Right cardiac atrium (tissue), 5 donors: Measurements from ENCODE around the gene ARHGAP9. TPM values are rescaled to one million over a fixed set of nuclear protein-coding genes. Genes with fewer than 3 reads are reported as not detected.

ENCODE experiments used
- ATAC-seq, 2 donors: fragments of 200-7000 bp; cut with Tn5 transposase; one replicate each; pipeline versions ENCODE4 v1.8.0 to v1.9.1; 2020; ENCODE audit warnings: moderate library complexity in 2 of 2, mild to moderate bottlenecking in 1 of 2
- DNase-seq, 3 donors: peaks; one replicate each; pipeline ENCODE4 v3.0.0-alpha.2; 2020
- H3K27ac ChIP-seq: one replicate; pipeline ENCODE4 v1.5.1; 2013; ENCODE audit warnings: mild to moderate bottlenecking, low read length, control low read depth, moderate library complexity
- H3K27me3 ChIP-seq: one replicate; pipeline ENCODE4 v1.6.1; 2013; ENCODE audit not compliant: control insufficient read depth, insufficient read depth
- H3K4me1 ChIP-seq: one replicate; pipeline ENCODE4 v1.6.1; 2013; ENCODE audit warnings: low read length; ENCODE audit not compliant: control insufficient read depth, insufficient read depth
- H3K4me3 ChIP-seq: one replicate; pipeline ENCODE4 v1.5.1; 2013; ENCODE audit warnings: low read length, control low read depth
- H3K9me3 ChIP-seq: one replicate; pipeline ENCODE4 v1.6.1; 2013; ENCODE audit warnings: low read length; ENCODE audit not compliant: control insufficient read depth
- WGBS: extraction: QIAGEN DNeasy Blood & Tissue Kit; methylation state at CpG from one replicate; pipeline ENCODE4 v1.1.7; 2013; 5-methylcytosine and 5-hydroxymethylcytosine counted together
- intact Hi-C, 4 donors: fragments of 100-400 bp; cut with DNase I; formaldehyde crosslinking; loops; one replicate each; pipeline versions ENCODE4 v1.11.0 to v1.14.0; 2022 to 2023
- polyA plus RNA-seq: library from polyadenylated mRNA; stranded (reverse); fragments of 200-250 nt; gene quantifications from one replicate; pipeline ENCODE4 v1.2.3, GENCODE V29; 2013
- total RNA-seq, 4 donors: library from RNA; stranded (reverse); fragmentation: NEBNext Ultra II Directional; extraction: Animal tissue kit (Norgen Biotek cat#: 25700); gene quantifications; one replicate each; pipeline ENCODE4 v1.2.1, GENCODE V29; 2021
- donor health status: healthy with polysubstance abuse.
- donor health status: DM: no; HTN: yes; CAD: no.
- donor health status: DM: no; HTN: no; CAD: no.
- donor health status: DM: no; HTN: yes; CAD: no; lungs with severe emphysema.
- donor health status: DM: yes; HTN: yes; CAD: no.

ARHGAP9 gene
- total and polyA plus RNA-seq, 5 donors = 3.0 to 10.2 (median 6.0) TPM

DNA sequence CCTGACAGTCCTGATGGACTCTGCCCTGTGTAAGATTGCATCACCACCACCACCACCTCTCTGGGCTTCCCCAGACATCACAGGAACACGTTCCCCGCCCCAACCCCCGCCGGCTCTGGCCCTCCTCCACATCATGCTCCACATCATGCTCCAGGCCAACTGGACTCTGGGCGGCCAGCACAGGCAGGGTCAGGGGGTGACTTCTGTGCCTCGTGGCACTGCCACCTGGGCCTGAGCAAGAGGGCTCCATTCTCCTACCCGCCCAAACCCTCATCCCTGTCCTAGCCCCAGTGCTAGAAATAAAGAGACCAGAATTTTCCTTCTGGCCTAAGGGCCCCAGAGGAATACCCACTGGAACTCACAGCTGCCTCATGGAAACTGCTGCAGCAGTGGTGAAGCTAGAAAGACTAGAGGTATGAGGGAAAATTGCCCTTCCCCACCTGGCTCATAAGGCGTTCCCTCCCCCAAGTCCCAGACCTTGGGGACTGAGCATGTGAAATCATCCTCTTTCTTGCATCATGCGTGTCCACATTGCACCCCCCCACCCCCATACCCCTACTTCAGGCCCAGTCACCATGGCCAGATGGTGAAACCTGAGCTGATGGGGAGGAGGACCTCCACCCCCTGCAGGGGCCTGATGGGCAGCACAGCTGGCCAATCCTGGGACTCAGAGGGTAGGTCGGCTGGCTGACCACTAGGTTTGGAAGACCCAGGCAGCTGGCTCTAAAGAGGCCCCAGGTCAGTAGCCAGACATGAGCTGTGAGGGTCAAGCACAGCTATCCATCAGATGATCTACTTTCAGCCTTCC, 24.9 kb downstream of the ARHGAP9 start, which contains the start of gene INHBE:
Gene INHBE (plus strand): TSS at position 742 of the 808 bp plus-strand sequence. CDS start 230 bp downstream, outside the sequence.
- H3K4me1 ChIP-seq = no peaks in the 10 kb centered on the region
- no peak for ATAC-seq
- DNase-seq = peak in 1 of 3 donors; percentile 64
- H3K27me3 ChIP-seq = no peaks in the 10 kb centered on the region
- no peak within 1 kb of the TSS for H3K4me3 ChIP-seq
- no peak within 1 kb of the TSS for H3K27ac ChIP-seq
- WGBS = 61% methylated on average over 10 of the region's 10 CpGs
- no peaks in the 10 kb centered on the region for H3K9me3 ChIP-seq
- intact Hi-C loops = no loop called here

GRCh38 chr12:57454213-57454565, 25.5 kb downstream of the ARHGAP9 start:
- H3K27ac ChIP-seq = no peak overlapping the region
- WGBS = 94% methylated on average over 2 of the region's 2 CpGs
- H3K4me3 ChIP-seq = no peak overlapping the region
- no peaks in the 10 kb centered on the region for H3K9me3 ChIP-seq
- intact Hi-C loops = no loop called here
- DNase-seq (no peak), ATAC-seq (no peak)
- H3K4me1 ChIP-seq = no peaks in the 10 kb centered on the region
- H3K27me3 ChIP-seq = no peaks in the 10 kb centered on the region

DNA sequence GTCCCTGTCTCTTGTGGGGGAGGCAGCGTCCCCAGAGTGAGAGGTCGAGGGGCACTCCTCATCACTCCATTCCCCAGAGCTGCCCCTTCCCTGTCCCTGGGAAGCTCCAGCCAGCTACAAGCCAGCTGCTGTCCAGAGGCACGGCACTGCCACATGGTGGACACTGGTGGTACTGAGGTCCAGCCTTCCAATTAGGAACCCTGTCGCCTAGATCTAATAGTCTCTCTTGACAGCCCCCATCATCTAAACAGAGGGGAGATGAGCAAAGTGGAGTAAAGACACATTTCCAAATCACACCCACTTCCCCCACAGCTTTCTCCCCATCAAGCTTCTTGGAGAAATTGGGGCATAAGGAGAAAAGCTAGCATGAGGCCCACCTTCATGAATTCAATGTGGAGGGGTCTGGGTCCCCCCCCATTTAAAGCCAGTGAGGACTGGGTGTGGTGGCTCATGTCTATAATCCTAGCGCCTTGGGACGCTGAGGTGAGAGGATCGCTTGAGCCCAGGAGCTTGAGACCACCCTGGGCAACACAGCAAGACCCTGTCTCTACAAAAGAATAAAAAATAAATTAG, 26.6 kb downstream of the ARHGAP9 start:
- peak; percentile 79 to 94 (median 91) for DNase-seq
- peak; percentile 82 to 83 for ATAC-seq
- Histone ChIP-seq H3K4me3 (no peak overlapping the region), H3K27me3 (no peaks in the 10 kb centered on the region), H3K27ac (peak overlapping the region; percentile 79), H3K4me1 (no peaks in the 10 kb centered on the region), H3K9me3 (no peaks in the 10 kb centered on the region)
- 17% methylated on average over 7 of the region's 7 CpGs for WGBS
- intact Hi-C loops = loop anchor here in 3 of 4 donors (2.0 kb wide), 1 partner anchor 144 kb away; no protein-coding TSS in a partner anchor

- intact Hi-C loops = loop anchor here in 3 of 4 donors (2.0 kb wide), 1 partner anchor 144 kb away; no protein-coding TSS in a partner anchor
- WGBS = 11% methylated on average over 9 of the region's 9 CpGs
- Histone ChIP-seq H3K4me3 (no peak overlapping the region), H3K9me3 (no peaks in the 10 kb centered on the region), H3K27me3 (no peaks in the 10 kb centered on the region), H3K4me1 (no peaks in the 10 kb centered on the region), H3K27ac (peak overlapping the region; percentile 79)
- DNase-seq (peak in 1 of 3 donors; percentile 58), ATAC-seq (peak; percentile 73 to 84)
Observed at GRCh38 chr12:57452181-57452936, 27.3 kb downstream of the ARHGAP9 start.

DNA sequence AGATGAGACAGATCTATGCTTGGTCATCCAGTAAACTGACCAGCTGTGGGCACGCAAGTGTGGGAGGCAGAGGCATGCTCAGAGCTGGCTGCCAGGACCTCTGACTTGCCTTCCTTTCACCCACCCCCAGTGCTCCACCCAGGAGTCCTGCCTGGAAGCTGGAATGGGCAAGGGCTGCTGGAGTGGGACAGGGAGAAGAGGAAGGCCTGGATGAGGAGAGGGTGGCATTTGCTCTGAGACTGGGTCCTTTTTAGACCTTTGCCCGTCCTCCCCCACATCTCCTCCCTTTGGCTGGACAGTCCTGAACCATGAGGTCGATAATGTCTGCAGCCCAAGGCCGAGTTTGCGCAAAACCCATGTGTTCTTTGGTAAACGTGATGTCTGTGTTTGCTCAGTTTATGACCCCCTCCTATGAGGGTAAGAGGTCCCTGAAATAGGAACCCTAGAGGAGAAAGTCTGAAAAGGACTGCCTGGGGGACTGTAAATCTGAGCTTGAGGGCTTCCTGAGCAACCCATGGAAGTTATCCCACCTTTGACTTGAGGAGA, 28.4 kb downstream of the ARHGAP9 start:
- intact Hi-C loops = no loop called here
- ATAC-seq (no peak), DNase-seq (no peak)
- no peaks in the 10 kb centered on the region for H3K27me3 ChIP-seq
- no peak overlapping the region for H3K4me3 ChIP-seq
- 74% methylated on average over 6 of the region's 6 CpGs for WGBS
- H3K4me1 ChIP-seq = no peaks in the 10 kb centered on the region
- no peaks in the 10 kb centered on the region for H3K9me3 ChIP-seq
- no peak overlapping the region for H3K27ac ChIP-seq

- 79% methylated on average over 3 of the region's 3 CpGs for WGBS
- intact Hi-C loops = no loop called here
Observed at GRCh38 chr12:57450057-57450456, 29.6 kb downstream of the ARHGAP9 start.

DNA sequence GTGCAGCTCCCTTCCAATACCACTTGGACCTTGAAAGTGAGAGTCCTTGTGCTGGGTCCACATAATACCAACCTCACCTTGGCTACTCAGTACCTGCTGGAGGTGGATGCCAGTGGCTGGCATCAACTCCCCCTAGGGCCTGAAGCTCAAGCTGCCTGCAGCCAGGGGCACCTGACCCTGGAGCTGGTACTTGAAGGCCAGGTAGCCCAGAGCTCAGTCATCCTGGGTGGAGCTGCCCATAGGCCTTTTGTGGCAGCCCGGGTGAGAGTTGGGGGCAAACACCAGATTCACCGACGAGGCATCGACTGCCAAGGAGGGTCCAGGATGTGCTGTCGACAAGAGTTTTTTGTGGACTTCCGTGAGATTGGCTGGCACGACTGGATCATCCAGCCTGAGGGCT, 30.3 kb downstream of the ARHGAP9 start:
- ATAC-seq (no peak), DNase-seq (no peak)
- H3K4me3 ChIP-seq = no peak overlapping the region
- WGBS = 94% methylated on average over 7 of the region's 7 CpGs
- H3K27me3 ChIP-seq = no peaks in the 10 kb centered on the region
- no peak overlapping the region for H3K27ac ChIP-seq
- H3K9me3 ChIP-seq = no peaks in the 10 kb centered on the region
- intact Hi-C loops = no loop called here
- no peaks in the 10 kb centered on the region for H3K4me1 ChIP-seq

More at GRCh38 chr12:57450057-57450456, 29.6 kb downstream of the ARHGAP9 start:
- Histone ChIP-seq H3K27ac (no peak overlapping the region), H3K27me3 (no peaks in the 10 kb centered on the region), H3K9me3 (no peaks in the 10 kb centered on the region), H3K4me3 (no peak overlapping the region), H3K4me1 (no peaks in the 10 kb centered on the region)
- no peak for ATAC-seq
- no peak for DNase-seq

GRCh38 chr12:57448669-57449068, 31.0 kb downstream of the ARHGAP9 start:
- no peaks in the 10 kb centered on the region for H3K9me3 ChIP-seq
- 79% methylated on average over 2 of the region's 2 CpGs for WGBS
- intact Hi-C loops = no loop called here

GRCh38 chr12:57446292-57446960, 33.2 kb downstream of the ARHGAP9 start:
- intact Hi-C loops = no loop called here

More at GRCh38 chr12:57448669-57449068, 31.0 kb downstream of the ARHGAP9 start:
- Histone ChIP-seq H3K4me3 (no peak overlapping the region), H3K27me3 (no peaks in the 10 kb centered on the region), H3K27ac (no peak overlapping the region), H3K4me1 (no peaks in the 10 kb centered on the region)
- ATAC-seq = no peak
- DNase-seq = no peak

DNA sequence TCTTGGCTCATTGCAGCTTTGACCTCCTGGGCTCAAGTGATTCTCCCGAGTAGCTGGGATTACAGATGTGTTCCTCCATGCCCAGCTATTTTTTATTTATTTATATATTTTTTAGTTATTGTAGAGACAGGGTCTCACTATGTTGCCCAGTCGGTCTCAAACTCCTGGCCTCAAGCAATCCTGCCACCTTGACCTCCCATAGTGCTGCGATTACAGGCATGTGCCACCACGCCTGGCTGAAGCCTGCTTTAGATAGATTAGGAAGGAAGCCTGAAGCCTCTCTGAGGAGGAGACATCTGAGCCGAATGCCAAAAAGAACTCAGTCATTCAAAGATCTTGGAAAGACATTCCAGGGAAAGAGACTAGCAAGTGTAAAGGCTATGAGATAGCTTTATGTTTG, 34.9 kb downstream of the ARHGAP9 start:
- H3K27ac ChIP-seq = no peak overlapping the region
- H3K27me3 ChIP-seq = no peaks in the 10 kb centered on the region
- ATAC-seq (no peak), DNase-seq (no peak)
- 63% methylated on average over 5 of the region's 5 CpGs for WGBS
- H3K4me1 ChIP-seq = no peaks in the 10 kb centered on the region
- no peaks in the 10 kb centered on the region for H3K9me3 ChIP-seq
- intact Hi-C loops = no loop called here
- no peak overlapping the region for H3K4me3 ChIP-seq

More at GRCh38 chr12:57446292-57446960, 33.2 kb downstream of the ARHGAP9 start:
- no peaks in the 10 kb centered on the region for H3K9me3 ChIP-seq
- DNase-seq = no peak
- WGBS = 95% methylated on average over 6 of the region's 6 CpGs
- no peaks in the 10 kb centered on the region for H3K4me1 ChIP-seq
- ATAC-seq = no peak
- no peak overlapping the region for H3K4me3 ChIP-seq
- no peak overlapping the region for H3K27ac ChIP-seq
- no peaks in the 10 kb centered on the region for H3K27me3 ChIP-seq
